ENCODE measurements around the gene GALNT7. TPM values are rescaled to one million over a fixed set of nuclear protein-coding genes. Genes with fewer than 3 reads are reported as not detected.
A peak's percentile ranks its signal among the peaks of the same experiment; 100 is the strongest.

Gene GALNT7
- total RNA-seq, 1 experiment from 2014 or later, result 156 TPM

DNA sequence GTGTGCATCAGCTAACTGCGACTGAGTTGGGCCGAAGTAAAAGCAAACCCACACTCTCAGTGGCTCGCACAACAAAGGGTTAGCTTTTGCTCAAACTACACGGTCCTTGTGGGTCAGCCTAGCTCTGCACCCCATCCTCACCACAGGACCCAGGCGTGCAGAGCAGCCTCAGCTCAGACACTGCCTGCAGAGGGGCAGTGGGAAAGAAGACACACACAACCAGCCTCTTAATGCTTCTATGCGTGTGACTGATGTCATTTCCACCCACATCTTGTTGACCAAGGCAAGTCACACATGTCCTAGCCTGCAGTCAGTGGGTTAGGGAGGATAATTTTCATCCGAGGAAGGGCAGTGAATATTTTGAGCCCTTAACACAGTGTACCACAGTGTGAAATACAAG is 125.1 kb downstream of the GALNT7 start:
- Histone ChIP-seq H3K27me3 (ENCODE audit: control insufficient read depth, insufficient read depth, low read length) (no peaks in the 10 kb centered on the region), H3K27ac (ENCODE audit: low read length) (no peak overlapping the region), H3K9me3 (ENCODE audit: control insufficient read depth, insufficient read depth, low read depth, low read length) (no peaks in the 10 kb centered on the region), H3K36me3 (ENCODE audit: control insufficient read depth, insufficient read depth, low read length) (peaks cover 11% of the 10 kb centered on the region), H3K4me3 (ENCODE audit: low read depth in 2 of 2, low read length in 2 of 2) (no peak overlapping the region), H3K4me1 (ENCODE audit: control insufficient read depth, insufficient read depth, low read length) (peaks cover 14% of the 10 kb centered on the region)
- CTCF ChIA-PET, result no interaction called here
- no TSS peak for BruUV-seq (replicated peaks)
- intact Hi-C loops (cut with micrococcal nuclease; ENCODE audit: unreplicated experiment) (no loop called here), in situ Hi-C loops (cut with HindIII; ENCODE audit: low pct_unique_long_range_greater_than_20kb, low sequenced_read_pairs) (no loop called here)
- TF ChIP-seq, protein P1, sequence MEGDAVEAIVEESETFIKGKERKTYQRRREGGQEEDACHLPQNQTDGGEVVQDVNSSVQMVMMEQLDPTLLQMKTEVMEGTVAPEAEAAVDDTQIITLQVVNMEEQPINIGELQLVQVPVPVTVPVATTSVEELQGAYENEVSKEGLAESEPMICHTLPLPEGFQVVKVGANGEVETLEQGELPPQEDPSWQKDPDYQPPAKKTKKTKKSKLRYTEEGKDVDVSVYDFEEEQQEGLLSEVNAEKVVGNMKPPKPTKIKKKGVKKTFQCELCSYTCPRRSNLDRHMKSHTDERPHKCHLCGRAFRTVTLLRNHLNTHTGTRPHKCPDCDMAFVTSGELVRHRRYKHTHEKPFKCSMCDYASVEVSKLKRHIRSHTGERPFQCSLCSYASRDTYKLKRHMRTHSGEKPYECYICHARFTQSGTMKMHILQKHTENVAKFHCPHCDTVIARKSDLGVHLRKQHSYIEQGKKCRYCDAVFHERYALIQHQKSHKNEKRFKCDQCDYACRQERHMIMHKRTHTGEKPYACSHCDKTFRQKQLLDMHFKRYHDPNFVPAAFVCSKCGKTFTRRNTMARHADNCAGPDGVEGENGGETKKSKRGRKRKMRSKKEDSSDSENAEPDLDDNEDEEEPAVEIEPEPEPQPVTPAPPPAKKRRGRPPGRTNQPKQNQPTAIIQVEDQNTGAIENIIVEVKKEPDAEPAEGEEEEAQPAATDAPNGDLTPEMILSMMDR (IDR thresholded peaks at IDR 0.05), result no peak
- TF ChIP-seq POLR2AphosphoS5 (IDR thresholded peaks at IDR 0.05; ENCODE audit: low read depth, low read length), result no peak
- TF ChIP-seq, protein P2, sequence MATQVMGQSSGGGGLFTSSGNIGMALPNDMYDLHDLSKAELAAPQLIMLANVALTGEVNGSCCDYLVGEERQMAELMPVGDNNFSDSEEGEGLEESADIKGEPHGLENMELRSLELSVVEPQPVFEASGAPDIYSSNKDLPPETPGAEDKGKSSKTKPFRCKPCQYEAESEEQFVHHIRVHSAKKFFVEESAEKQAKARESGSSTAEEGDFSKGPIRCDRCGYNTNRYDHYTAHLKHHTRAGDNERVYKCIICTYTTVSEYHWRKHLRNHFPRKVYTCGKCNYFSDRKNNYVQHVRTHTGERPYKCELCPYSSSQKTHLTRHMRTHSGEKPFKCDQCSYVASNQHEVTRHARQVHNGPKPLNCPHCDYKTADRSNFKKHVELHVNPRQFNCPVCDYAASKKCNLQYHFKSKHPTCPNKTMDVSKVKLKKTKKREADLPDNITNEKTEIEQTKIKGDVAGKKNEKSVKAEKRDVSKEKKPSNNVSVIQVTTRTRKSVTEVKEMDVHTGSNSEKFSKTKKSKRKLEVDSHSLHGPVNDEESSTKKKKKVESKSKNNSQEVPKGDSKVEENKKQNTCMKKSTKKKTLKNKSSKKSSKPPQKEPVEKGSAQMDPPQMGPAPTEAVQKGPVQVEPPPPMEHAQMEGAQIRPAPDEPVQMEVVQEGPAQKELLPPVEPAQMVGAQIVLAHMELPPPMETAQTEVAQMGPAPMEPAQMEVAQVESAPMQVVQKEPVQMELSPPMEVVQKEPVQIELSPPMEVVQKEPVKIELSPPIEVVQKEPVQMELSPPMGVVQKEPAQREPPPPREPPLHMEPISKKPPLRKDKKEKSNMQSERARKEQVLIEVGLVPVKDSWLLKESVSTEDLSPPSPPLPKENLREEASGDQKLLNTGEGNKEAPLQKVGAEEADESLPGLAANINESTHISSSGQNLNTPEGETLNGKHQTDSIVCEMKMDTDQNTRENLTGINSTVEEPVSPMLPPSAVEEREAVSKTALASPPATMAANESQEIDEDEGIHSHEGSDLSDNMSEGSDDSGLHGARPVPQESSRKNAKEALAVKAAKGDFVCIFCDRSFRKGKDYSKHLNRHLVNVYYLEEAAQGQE (IDR thresholded peaks at IDR 0.05; ENCODE audit: insufficient read depth in 1 of 2, low read depth in 2 of 2, low read length in 1 of 2), result no peak
- ATAC-seq (peak; percentile 34; the same call in 1 of the 2 replicates), DNase-seq (ENCODE audit: low read depth, low spot score) (no peak)
- POLR2A ChIA-PET, result no interaction called here

DNA sequence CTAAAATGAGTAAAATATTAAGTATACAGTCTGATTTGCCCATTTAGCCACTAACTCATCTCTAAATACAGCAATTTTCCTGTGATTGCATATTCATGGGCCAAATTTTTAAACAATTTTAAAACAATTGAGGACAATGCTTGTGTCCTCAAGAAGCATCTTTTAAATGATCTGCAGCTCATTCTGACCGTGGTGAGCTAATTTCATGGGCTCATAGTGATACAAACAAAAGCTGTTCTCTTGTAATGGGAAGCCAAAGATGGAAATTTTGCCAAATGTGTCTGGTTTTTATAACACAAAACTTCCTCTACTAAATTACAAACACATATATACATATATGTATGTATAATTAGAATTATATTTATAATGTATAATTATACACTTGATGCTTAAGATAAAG is 125.8 kb downstream of the GALNT7 start:
- ATAC-seq, result no peak
- ChIA-PET POLR2A (no interaction called here), CTCF (no interaction called here)
- peaks cover 8% of the 10 kb centered on the region for H3K4me1 ChIP-seq (ENCODE audit: control insufficient read depth, insufficient read depth, low read length)
- peaks cover 11% of the 10 kb centered on the region for H3K36me3 ChIP-seq (ENCODE audit: control insufficient read depth, insufficient read depth, low read length)
- no peak overlapping the region for H3K27ac ChIP-seq (ENCODE audit: low read length)
- intact Hi-C loops (cut with micrococcal nuclease; ENCODE audit: unreplicated experiment) (no loop called here), in situ Hi-C loops (cut with HindIII; ENCODE audit: low pct_unique_long_range_greater_than_20kb, low sequenced_read_pairs) (no loop called here)
- H3K27me3 ChIP-seq (ENCODE audit: control insufficient read depth, insufficient read depth, low read length), result no peaks in the 10 kb centered on the region
- DNase-seq (ENCODE audit: low read depth, low spot score), result no peak
- H3K4me3 ChIP-seq (ENCODE audit: low read depth in 2 of 2, low read length in 2 of 2), result no peak overlapping the region
- H3K9me3 ChIP-seq (ENCODE audit: control insufficient read depth, insufficient read depth, low read depth, low read length), result no peaks in the 10 kb centered on the region
- TF ChIP-seq POLR2AphosphoS5 (IDR thresholded peaks at IDR 0.05; ENCODE audit: low read depth, low read length) (no peak), SIN3A (IDR thresholded peaks at IDR 0.05; ENCODE audit: borderline replicate concordance, insufficient read depth, low read depth, low read length) (no peak), TCF7L2 (IDR thresholded peaks at IDR 0.05; ENCODE audit: low read depth, low read length) (no peak)
- TF ChIP-seq, protein P1 (IDR thresholded peaks at IDR 0.05), result no peak
- TF ChIP-seq, protein P2 (IDR thresholded peaks at IDR 0.05; ENCODE audit: insufficient read depth in 1 of 2, low read depth in 2 of 2, low read length in 1 of 2), result no peak
- no TSS peak for BruUV-seq (replicated peaks)
